WTC11 (cell line): ENCODE results near the gene ARX. TPM values are rescaled to one million over a fixed set of nuclear protein-coding genes. Genes with fewer than 3 reads are reported as not detected.

Experiments used
- ATAC-seq: fragments of 200-7000 bp; cut with Tn5 transposase; 2 replicates; pipeline ENCODE4 v1.10.0; 2021; ENCODE audit warnings: mild to moderate bottlenecking, moderate library complexity
- CTCF ChIA-PET: fragments of 300-600 bp; sonication (Branson Sonifier 250); formaldehyde crosslinking; loops from one replicate; lab custom pipeline; 2021; ENCODE audit warnings: antibody characterized with exemption; lab: Charles Lee
- POLR2A ChIA-PET: fragments of 350-600 bp; sonication (Branson Sonifier 250); formaldehyde crosslinking; loops from one replicate; lab custom pipeline; 2021; ENCODE audit warnings: antibody characterized with exemption; lab: Charles Lee
- DNase-seq: peaks from one replicate; pipeline ENCODE4 v3.0.0; 2021; ENCODE audit warnings: low spot score
- H3K27ac Mint-ChIP-seq: 2 replicates; pipeline ENCODE4 v1.8.0; 2021; ENCODE audit warnings: mixed read lengths
- H3K27me3 Mint-ChIP-seq: 2 replicates; pipeline ENCODE4 v1.8.0; 2021; ENCODE audit warnings: low read depth, mild to moderate bottlenecking, moderate library complexity, mixed read lengths
- H3K36me3 Mint-ChIP-seq: 2 replicates; pipeline ENCODE4 v1.8.0; 2021; ENCODE audit warnings: mixed read lengths
- H3K4me1 Mint-ChIP-seq: 2 replicates; pipeline ENCODE4 v1.8.0; 2022; ENCODE audit warnings: mixed read lengths
- H3K4me3 Mint-ChIP-seq: 2 replicates; pipeline ENCODE4 v1.8.0; 2021; ENCODE audit warnings: mild to moderate bottlenecking, moderate library complexity, mixed read lengths
- H3K9me3 Mint-ChIP-seq: 2 replicates; pipeline ENCODE4 v1.8.0; 2021; ENCODE audit warnings: mixed read lengths
- FOXK1 ChIP-seq: sonication (generic); formaldehyde crosslinking; IDR thresholded peaks from 2 replicates; pipeline ENCODE4 v1.8.0; 2022; ENCODE audit warnings: mild to moderate bottlenecking, moderate library complexity, missing genetic modification reagents
- GABPB1 ChIP-seq: sonication (generic); formaldehyde crosslinking; IDR thresholded peaks from 2 replicates; pipeline ENCODE4 v1.8.1; 2023; ENCODE audit warnings: mild to moderate bottlenecking, missing genetic modification reagents
- HMGA2 ChIP-seq: fragments of 250-450 bp; sonication (Bioruptor Pico); IDR thresholded peaks from 2 replicates; pipeline ENCODE4 v1.4.0; 2021; ENCODE audit warnings: mild to moderate bottlenecking, moderate library complexity
- MYBL2 ChIP-seq: sonication (generic); formaldehyde crosslinking; IDR thresholded peaks from 2 replicates; pipeline ENCODE4 v1.8.1; 2023; ENCODE audit warnings: mild to moderate bottlenecking, moderate library complexity, missing genetic modification reagents
- NFATC4 ChIP-seq: fragments of 250-450 bp; sonication (Bioruptor Pico); IDR thresholded peaks from 2 replicates; pipeline ENCODE4 v1.9.0; 2021; ENCODE audit warnings: mild to moderate bottlenecking
- NFE2L1 ChIP-seq: sonication (generic); formaldehyde crosslinking; IDR thresholded peaks from 2 replicates; pipeline ENCODE4 v1.8.1; 2023; ENCODE audit warnings: missing genetic modification reagents
- NR2C2 ChIP-seq: sonication (generic); formaldehyde crosslinking; IDR thresholded peaks from 2 replicates; pipeline ENCODE4 v1.8.0; 2022; ENCODE audit warnings: mild to moderate bottlenecking, missing genetic modification reagents
- OVOL2 ChIP-seq: fragments of 250-450 bp; sonication (Bioruptor Pico); IDR thresholded peaks from 2 replicates; pipeline ENCODE4 v1.9.0; 2021; ENCODE audit warnings: mild to moderate bottlenecking, borderline replicate concordance
- SP1 ChIP-seq: sonication (generic); formaldehyde crosslinking; conservative IDR thresholded peaks from 2 replicates; pipeline ENCODE4 v1.8.1; 2022; ENCODE audit warnings: missing genetic modification reagents
- ZNF121 ChIP-seq: sonication (generic); formaldehyde crosslinking; IDR thresholded peaks from 2 replicates; pipeline ENCODE4 v1.8.0; 2023; ENCODE audit warnings: missing genetic modification reagents
- ZNF232 ChIP-seq: sonication (generic); formaldehyde crosslinking; IDR thresholded peaks from 2 replicates; pipeline ENCODE4 v1.8.0; 2022; ENCODE audit warnings: mild to moderate bottlenecking, missing genetic modification reagents
- ZNF416 ChIP-seq: fragments of 250-450 bp; sonication (Bioruptor Pico); IDR thresholded peaks from 2 replicates; pipeline ENCODE4 v1.9.0; 2021; ENCODE audit warnings: mild to moderate bottlenecking, inconsistent platforms
- total RNA-seq: library from RNA; stranded (reverse); gene quantifications from 3 replicates; pipeline ENCODE4 v1.2.3, GENCODE V29; 2021
- TF ChIP-seq, protein P1 (sequence below): fragments of 250-450 bp; sonication (Bioruptor Pico); IDR thresholded peaks from 2 replicates; pipeline ENCODE4 v1.9.0; 2021; ENCODE audit warnings: mild to moderate bottlenecking, borderline replicate concordance
- TF ChIP-seq, protein P2 (sequence below): fragments of 200-600 bp; IDR thresholded peaks from 2 replicates; pipeline ENCODE4 v1.8.0; 2022; ENCODE audit warnings: antibody characterized with exemption
- TF ChIP-seq, protein P3 (sequence below): sonication (generic); formaldehyde crosslinking; IDR thresholded peaks from 2 replicates; pipeline ENCODE4 v1.8.1; 2023; ENCODE audit warnings: mild to moderate bottlenecking, missing genetic modification reagents, borderline replicate concordance
- TF ChIP-seq, protein P4 (sequence below): sonication (generic); formaldehyde crosslinking; IDR thresholded peaks from 2 replicates; pipeline ENCODE4 v1.8.0; 2022; ENCODE audit warnings: mild to moderate bottlenecking, missing genetic modification reagents
- TF ChIP-seq, protein P5 (sequence below): sonication (generic); formaldehyde crosslinking; IDR thresholded peaks from 2 replicates; pipeline ENCODE4 v1.8.0; 2022; ENCODE audit warnings: mild to moderate bottlenecking, missing genetic modification reagents
- TF ChIP-seq, protein P6 (sequence below): fragments of 250-450 bp; sonication (Bioruptor Pico); IDR thresholded peaks from 2 replicates; pipeline ENCODE4 v1.9.0; 2021; ENCODE audit warnings: mild to moderate bottlenecking
- TF ChIP-seq, protein P7 (sequence below): sonication (generic); formaldehyde crosslinking; IDR thresholded peaks from 2 replicates; pipeline ENCODE4 v1.8.1; 2023; ENCODE audit warnings: mild to moderate bottlenecking, missing genetic modification reagents, moderate library complexity
- TF ChIP-seq, protein P8 (sequence below): sonication (generic); formaldehyde crosslinking; IDR thresholded peaks from 2 replicates; pipeline ENCODE4 v1.8.1; 2022; ENCODE audit warnings: low read depth, missing genetic modification reagents, borderline replicate concordance

The ARX gene
- total RNA-seq, 1 experiment from 2014 or later = not detected

DNA sequence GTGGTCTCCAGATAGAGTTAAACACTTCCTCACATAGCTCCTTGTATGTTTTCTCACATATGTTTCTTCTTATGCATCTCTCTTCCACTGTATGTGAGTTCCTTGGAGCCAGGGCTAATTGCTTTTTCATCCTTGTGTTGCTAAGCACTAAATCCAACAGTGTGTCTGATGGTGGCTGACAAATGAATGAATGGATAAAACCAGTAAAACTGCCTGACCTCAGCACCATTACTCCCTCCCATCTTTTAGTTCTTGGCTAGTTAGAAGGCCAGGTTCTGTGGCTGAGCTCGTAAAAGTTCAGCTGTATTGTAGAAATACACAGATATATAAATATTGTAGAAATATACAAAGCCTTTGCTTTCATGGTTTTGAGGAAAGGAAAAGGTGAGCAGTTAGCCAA is 50.4 kb downstream of the ARX start (continued):
- TF ChIP-seq ZNF121 (CRISPR knock-in tag) = no peak
- no peak for TF ChIP-seq OVOL2
- no peak for TF ChIP-seq NFE2L1 (CRISPR knock-in tag)

DNA sequence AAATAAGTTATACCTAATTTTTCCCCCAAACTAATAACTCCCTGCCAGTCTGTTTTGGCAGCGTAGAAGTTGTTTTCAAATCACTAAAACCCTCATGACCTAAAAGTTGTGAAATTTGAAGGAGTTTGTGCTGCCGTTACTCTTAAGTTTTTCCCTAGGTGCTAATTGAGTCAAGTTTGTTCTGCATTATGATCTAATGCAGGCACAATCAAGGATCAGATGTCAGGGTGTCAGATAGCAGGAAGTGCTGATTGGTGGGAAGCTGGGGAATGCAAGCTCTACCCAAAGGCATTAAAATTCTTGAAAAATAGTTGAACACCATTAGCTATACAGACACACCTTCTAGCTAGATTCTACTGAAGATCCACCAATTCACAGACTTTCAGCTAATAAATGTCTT is 51.9 kb downstream of the ARX start:
- CTCF ChIA-PET = interaction anchor here (0.5 kb wide), 1 partner anchor 58 kb away, joined by 3 read pairs; no protein-coding TSS in a partner anchor
- no peak for DNase-seq
- POLR2A ChIA-PET = no interaction called here
- no peak for ATAC-seq
- no peaks in the 10 kb centered on the region for H3K27me3 Mint-ChIP-seq
- no peaks in the 10 kb centered on the region for H3K9me3 Mint-ChIP-seq
- no peak overlapping the region for H3K27ac Mint-ChIP-seq
- no peak overlapping the region for H3K4me3 Mint-ChIP-seq
- H3K36me3 Mint-ChIP-seq = no peaks in the 10 kb centered on the region
- H3K4me1 Mint-ChIP-seq = peaks cover 24% of the 10 kb centered on the region
- TF ChIP-seq, protein P1, sequence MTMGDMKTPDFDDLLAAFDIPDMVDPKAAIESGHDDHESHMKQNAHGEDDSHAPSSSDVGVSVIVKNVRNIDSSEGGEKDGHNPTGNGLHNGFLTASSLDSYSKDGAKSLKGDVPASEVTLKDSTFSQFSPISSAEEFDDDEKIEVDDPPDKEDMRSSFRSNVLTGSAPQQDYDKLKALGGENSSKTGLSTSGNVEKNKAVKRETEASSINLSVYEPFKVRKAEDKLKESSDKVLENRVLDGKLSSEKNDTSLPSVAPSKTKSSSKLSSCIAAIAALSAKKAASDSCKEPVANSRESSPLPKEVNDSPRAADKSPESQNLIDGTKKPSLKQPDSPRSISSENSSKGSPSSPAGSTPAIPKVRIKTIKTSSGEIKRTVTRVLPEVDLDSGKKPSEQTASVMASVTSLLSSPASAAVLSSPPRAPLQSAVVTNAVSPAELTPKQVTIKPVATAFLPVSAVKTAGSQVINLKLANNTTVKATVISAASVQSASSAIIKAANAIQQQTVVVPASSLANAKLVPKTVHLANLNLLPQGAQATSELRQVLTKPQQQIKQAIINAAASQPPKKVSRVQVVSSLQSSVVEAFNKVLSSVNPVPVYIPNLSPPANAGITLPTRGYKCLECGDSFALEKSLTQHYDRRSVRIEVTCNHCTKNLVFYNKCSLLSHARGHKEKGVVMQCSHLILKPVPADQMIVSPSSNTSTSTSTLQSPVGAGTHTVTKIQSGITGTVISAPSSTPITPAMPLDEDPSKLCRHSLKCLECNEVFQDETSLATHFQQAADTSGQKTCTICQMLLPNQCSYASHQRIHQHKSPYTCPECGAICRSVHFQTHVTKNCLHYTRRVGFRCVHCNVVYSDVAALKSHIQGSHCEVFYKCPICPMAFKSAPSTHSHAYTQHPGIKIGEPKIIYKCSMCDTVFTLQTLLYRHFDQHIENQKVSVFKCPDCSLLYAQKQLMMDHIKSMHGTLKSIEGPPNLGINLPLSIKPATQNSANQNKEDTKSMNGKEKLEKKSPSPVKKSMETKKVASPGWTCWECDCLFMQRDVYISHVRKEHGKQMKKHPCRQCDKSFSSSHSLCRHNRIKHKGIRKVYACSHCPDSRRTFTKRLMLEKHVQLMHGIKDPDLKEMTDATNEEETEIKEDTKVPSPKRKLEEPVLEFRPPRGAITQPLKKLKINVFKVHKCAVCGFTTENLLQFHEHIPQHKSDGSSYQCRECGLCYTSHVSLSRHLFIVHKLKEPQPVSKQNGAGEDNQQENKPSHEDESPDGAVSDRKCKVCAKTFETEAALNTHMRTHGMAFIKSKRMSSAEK (CRISPR knock-in tag) = no peak
- TF ChIP-seq, protein P2, sequence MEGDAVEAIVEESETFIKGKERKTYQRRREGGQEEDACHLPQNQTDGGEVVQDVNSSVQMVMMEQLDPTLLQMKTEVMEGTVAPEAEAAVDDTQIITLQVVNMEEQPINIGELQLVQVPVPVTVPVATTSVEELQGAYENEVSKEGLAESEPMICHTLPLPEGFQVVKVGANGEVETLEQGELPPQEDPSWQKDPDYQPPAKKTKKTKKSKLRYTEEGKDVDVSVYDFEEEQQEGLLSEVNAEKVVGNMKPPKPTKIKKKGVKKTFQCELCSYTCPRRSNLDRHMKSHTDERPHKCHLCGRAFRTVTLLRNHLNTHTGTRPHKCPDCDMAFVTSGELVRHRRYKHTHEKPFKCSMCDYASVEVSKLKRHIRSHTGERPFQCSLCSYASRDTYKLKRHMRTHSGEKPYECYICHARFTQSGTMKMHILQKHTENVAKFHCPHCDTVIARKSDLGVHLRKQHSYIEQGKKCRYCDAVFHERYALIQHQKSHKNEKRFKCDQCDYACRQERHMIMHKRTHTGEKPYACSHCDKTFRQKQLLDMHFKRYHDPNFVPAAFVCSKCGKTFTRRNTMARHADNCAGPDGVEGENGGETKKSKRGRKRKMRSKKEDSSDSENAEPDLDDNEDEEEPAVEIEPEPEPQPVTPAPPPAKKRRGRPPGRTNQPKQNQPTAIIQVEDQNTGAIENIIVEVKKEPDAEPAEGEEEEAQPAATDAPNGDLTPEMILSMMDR = no peak
- no peak for TF ChIP-seq ZNF121 (CRISPR knock-in tag)
- TF ChIP-seq, protein P3, sequence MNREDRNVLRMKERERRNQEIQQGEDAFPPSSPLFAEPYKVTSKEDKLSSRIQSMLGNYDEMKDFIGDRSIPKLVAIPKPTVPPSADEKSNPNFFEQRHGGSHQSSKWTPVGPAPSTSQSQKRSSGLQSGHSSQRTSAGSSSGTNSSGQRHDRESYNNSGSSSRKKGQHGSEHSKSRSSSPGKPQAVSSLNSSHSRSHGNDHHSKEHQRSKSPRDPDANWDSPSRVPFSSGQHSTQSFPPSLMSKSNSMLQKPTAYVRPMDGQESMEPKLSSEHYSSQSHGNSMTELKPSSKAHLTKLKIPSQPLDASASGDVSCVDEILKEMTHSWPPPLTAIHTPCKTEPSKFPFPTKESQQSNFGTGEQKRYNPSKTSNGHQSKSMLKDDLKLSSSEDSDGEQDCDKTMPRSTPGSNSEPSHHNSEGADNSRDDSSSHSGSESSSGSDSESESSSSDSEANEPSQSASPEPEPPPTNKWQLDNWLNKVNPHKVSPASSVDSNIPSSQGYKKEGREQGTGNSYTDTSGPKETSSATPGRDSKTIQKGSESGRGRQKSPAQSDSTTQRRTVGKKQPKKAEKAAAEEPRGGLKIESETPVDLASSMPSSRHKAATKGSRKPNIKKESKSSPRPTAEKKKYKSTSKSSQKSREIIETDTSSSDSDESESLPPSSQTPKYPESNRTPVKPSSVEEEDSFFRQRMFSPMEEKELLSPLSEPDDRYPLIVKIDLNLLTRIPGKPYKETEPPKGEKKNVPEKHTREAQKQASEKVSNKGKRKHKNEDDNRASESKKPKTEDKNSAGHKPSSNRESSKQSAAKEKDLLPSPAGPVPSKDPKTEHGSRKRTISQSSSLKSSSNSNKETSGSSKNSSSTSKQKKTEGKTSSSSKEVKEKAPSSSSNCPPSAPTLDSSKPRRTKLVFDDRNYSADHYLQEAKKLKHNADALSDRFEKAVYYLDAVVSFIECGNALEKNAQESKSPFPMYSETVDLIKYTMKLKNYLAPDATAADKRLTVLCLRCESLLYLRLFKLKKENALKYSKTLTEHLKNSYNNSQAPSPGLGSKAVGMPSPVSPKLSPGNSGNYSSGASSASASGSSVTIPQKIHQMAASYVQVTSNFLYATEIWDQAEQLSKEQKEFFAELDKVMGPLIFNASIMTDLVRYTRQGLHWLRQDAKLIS (CRISPR knock-in tag) = no peak
- no peak for TF ChIP-seq FOXK1 (CRISPR knock-in tag)
- TF ChIP-seq MYBL2 (CRISPR knock-in tag) = no peak
- TF ChIP-seq, protein P4, sequence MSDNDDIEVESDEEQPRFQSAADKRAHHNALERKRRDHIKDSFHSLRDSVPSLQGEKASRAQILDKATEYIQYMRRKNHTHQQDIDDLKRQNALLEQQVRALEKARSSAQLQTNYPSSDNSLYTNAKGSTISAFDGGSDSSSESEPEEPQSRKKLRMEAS (CRISPR knock-in tag) = no peak
- no peak for TF ChIP-seq NR2C2 (CRISPR knock-in tag)
- TF ChIP-seq ZNF232 = no peak
- TF ChIP-seq, protein P5, sequence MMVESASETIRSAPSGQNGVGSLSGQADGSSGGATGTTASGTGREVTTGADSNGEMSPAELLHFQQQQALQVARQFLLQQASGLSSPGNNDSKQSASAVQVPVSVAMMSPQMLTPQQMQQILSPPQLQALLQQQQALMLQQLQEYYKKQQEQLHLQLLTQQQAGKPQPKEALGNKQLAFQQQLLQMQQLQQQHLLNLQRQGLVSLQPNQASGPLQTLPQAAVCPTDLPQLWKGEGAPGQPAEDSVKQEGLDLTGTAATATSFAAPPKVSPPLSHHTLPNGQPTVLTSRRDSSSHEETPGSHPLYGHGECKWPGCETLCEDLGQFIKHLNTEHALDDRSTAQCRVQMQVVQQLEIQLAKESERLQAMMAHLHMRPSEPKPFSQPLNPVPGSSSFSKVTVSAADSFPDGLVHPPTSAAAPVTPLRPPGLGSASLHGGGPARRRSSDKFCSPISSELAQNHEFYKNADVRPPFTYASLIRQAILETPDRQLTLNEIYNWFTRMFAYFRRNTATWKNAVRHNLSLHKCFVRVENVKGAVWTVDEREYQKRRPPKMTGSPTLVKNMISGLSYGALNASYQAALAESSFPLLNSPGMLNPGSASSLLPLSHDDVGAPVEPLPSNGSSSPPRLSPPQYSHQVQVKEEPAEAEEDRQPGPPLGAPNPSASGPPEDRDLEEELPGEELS = no peak
- TF ChIP-seq, protein P6, sequence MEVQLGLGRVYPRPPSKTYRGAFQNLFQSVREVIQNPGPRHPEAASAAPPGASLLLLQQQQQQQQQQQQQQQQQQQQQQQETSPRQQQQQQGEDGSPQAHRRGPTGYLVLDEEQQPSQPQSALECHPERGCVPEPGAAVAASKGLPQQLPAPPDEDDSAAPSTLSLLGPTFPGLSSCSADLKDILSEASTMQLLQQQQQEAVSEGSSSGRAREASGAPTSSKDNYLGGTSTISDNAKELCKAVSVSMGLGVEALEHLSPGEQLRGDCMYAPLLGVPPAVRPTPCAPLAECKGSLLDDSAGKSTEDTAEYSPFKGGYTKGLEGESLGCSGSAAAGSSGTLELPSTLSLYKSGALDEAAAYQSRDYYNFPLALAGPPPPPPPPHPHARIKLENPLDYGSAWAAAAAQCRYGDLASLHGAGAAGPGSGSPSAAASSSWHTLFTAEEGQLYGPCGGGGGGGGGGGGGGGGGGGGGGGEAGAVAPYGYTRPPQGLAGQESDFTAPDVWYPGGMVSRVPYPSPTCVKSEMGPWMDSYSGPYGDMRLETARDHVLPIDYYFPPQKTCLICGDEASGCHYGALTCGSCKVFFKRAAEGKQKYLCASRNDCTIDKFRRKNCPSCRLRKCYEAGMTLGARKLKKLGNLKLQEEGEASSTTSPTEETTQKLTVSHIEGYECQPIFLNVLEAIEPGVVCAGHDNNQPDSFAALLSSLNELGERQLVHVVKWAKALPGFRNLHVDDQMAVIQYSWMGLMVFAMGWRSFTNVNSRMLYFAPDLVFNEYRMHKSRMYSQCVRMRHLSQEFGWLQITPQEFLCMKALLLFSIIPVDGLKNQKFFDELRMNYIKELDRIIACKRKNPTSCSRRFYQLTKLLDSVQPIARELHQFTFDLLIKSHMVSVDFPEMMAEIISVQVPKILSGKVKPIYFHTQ = no peak
- no peak for TF ChIP-seq GABPB1 (CRISPR knock-in tag)
- no peak for TF ChIP-seq SP1 (CRISPR knock-in tag)
- TF ChIP-seq ZNF416 (CRISPR knock-in tag) = no peak
- TF ChIP-seq, protein P7, sequence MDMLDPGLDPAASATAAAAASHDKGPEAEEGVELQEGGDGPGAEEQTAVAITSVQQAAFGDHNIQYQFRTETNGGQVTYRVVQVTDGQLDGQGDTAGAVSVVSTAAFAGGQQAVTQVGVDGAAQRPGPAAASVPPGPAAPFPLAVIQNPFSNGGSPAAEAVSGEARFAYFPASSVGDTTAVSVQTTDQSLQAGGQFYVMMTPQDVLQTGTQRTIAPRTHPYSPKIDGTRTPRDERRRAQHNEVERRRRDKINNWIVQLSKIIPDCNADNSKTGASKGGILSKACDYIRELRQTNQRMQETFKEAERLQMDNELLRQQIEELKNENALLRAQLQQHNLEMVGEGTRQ (CRISPR knock-in tag) = no peak
- no peak for TF ChIP-seq NFATC4 (CRISPR knock-in tag)
- no peak for TF ChIP-seq HMGA2
- TF ChIP-seq, protein P8, sequence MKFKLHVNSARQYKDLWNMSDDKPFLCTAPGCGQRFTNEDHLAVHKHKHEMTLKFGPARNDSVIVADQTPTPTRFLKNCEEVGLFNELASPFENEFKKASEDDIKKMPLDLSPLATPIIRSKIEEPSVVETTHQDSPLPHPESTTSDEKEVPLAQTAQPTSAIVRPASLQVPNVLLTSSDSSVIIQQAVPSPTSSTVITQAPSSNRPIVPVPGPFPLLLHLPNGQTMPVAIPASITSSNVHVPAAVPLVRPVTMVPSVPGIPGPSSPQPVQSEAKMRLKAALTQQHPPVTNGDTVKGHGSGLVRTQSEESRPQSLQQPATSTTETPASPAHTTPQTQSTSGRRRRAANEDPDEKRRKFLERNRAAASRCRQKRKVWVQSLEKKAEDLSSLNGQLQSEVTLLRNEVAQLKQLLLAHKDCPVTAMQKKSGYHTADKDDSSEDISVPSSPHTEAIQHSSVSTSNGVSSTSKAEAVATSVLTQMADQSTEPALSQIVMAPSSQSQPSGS = no peak
